HG02885 (cell line): ENCODE data around the gene TET1.
"Not testable (repeated sequence)": the region's sequence is repeated elsewhere in the genome, so short reads cannot be mapped to it uniquely, and the experiment has no call there.

Experiments
- ATAC-seq: cut with Tn5 transposase; IDR thresholded peaks from one replicate; pipeline ENCODE4 v1.9.1; 2021; ENCODE audit warnings: mild to moderate bottlenecking; ENCODE audit not compliant: unreplicated experiment, poor library complexity

TET1 gene

DNA sequence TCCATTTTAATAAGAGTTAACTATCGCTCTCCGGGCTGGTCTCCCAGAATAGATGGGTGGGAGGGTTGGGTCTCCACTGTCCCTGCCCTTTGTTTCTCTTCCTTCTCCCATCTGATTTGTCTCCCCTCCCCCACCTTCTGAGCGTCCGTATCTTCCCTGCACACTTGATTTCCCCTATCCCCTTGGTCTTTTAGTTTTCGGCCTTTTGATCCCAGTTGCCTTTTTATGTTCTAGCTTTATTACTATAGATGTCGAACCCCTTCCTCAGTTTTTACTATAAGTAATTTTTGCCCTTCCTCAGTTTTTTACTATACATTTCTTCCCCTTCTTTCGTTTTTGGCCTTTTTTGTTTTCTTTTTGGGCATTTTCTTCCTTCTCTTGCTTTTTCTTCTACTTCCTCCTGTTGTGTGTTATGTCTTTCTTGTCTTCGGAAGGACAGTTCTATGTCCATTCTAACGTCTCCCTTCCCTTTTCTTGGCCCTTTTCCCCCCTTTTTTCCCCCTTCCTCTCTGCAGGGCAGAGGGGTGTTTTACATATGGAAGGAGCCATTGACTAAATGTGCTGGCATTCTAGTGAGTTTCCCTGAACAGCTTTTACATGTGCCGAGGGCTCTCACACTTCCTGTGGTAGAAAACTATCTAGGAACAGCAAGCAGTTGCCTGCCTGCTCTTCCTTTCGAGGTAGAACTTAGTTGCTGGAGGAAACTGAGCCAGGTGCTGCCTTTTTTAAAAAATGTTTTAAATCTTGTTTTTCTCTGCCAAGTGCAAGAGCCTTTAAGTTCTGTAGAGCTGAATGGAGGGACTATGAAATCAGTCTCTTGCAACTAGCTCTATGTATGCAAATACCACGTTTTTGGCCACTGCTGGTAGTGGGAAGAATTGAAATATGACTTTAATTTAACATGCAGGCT lies 2.8 kb downstream of the TET1 start:
- ATAC-seq, result no peak

DNA sequence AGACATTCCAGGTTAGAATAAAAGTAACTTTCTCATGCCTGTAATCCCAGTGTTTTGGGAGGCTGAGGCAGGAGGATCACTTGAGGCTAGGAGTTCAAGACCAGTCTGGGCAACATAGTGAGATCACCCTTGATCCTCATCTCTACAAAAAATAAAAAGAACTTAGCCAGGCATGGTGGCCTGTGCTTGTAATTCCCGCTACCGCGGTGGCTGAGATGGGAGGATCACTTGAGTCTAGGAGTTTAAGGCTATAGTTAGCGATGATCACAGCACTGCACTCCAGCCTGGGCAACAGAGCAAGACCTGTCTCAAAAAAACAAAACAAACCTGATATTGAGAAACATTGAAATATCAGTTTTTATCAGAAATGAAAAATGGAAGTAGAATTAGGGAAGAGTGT lies 4.6 kb downstream of the TET1 start:
- ATAC-seq, result no peak

DNA sequence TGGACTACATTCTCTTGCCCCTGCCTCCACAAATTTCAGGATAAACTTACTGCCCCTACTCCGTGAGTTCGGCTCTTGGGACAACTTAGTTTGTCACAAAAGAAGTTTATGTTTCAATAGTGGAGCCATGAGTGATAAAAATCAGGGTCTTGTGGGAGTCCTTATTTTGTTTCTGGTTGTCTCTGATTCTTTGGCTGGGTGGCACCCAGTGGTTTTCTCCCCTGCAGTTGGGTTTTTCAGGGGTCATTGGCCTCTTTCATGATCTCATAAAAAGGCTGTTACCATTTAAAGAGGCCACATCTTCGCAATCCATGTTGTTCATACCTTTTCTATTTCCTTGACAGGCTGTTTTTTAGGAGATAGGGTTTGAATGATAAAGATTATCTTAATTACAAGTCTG lies 5.5 kb downstream of the TET1 start:
- ATAC-seq, result no peak

DNA sequence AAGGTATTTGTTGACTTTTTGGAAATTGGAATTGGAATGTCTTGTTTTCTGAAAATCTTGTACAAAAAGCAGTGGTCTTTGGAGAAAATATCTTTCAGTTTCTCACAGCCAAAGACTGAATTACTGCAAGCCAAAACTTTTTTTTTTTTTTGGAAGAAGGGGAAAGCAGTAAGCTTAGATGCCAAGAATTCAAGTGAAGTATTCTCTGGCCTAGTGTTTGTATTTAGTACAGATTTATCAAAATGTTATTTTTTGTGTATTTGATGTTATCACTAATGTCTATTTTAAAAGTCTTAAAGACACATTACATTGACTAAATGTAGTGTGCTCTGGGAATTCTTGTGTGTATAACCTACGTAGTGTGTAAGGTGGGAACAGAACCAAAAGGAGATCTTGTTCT lies 6.2 kb downstream of the TET1 start:
- no peak for ATAC-seq

DNA sequence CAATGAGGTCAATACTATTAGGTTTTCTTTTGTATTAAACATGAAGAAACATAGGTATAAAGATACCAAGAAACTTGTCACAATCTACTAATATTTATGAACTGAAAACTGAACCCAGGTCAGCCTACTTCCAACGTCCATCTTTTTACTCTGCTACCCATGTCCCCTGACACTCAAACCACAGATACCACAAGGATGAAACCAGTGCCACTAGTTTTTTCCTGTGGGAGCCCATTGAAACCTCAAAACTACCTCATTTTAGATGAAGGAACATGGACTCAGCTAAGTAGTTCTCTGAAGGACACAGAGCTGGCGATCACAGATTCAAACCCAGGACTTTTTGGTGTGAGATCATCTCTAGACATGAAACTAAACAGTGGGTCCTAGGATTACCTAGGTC lies 6.8 kb downstream of the TET1 start:
- no peak for ATAC-seq

DNA sequence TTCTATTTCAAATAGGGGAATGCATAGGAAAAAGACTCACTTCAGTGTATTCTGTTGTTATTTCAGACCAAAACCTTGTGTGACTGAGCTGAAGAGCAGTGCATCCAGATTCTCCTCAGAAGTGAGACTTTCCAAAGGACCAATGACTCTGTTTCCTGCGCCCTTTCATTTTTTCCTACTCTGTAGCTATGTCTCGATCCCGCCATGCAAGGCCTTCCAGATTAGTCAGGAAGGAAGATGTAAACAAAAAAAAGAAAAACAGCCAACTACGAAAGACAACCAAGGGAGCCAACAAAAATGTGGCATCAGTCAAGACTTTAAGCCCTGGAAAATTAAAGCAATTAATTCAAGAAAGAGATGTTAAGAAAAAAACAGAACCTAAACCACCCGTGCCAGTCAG lies 12.0 kb downstream of the TET1 start:
- ATAC-seq, result no peak

DNA sequence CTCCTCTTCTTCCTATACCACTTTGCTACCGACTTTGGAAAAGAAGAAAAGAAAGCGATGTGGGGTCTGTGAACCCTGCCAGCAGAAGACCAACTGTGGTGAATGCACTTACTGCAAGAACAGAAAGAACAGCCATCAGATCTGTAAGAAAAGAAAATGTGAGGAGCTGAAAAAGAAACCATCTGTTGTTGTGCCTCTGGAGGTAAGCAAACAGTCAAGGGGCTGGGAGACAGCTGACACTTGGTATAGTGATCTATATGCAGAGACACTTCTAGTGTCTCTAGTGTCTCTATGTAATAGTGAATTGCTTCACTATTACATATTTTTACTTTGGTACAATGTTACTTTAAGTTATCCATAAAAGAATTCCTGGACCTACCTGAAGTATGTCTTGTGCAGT lies 13.9 kb downstream of the TET1 start:
- no peak for ATAC-seq

DNA sequence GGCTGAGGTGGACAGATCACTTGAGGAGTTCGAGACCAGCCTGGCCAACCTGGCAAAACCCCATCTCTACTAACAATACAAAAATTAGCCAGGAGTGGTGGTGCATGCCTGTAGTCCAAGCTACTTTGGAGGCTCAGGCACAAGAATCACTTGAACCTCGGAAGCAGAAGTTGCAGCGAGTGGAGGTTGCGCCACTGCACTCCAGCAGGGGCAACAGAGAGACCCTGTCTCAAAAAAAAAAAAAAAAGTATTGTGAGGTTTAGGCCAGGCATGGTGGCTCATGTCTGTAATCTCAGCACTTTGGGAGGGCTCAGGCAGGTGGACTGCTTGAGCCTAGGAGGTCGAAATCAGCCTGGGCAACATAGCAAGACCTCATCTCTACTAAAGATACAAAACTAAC lies 16.0 kb downstream of the TET1 start:
- no peak for ATAC-seq

DNA sequence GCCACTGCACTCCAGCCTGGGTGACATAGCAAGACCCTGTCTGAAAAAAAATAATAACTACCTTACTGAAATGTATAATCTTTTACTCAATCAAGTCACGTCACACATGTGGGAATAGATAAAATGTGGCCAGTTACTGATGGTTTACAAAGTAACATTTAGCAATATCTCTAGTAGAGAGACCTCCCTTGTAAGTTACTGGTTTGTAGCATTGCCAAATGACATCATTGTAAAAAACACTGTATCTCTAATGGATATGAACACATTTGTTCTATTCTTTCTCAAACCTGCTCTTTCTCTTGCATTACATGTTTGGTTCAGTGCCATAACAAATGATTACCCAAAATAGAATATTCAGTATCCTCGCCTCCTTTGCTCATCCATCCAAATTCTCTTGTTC lies 18.8 kb downstream of the TET1 start:
- ATAC-seq, result no peak

DNA sequence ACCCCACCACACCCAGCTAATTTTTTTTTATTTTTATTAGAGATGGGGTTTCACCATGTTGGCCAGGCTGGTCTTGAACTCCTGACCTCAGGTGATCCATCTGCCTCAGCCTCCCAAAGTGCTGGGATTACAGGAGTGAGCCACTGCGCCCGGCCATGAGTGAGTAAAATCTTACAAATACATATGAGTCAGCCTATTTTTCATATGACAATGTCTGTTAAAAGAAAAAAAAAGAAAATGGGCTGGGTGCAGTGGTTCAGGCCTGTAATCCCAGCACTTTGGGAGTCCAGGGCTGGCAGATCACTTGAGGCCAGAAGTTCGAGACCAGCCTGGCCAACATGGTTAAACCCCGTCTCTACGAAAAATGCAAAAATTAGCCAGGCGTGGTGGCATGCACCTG lies 24.1 kb downstream of the TET1 start:
- ATAC-seq, result not testable (repeated sequence)

DNA sequence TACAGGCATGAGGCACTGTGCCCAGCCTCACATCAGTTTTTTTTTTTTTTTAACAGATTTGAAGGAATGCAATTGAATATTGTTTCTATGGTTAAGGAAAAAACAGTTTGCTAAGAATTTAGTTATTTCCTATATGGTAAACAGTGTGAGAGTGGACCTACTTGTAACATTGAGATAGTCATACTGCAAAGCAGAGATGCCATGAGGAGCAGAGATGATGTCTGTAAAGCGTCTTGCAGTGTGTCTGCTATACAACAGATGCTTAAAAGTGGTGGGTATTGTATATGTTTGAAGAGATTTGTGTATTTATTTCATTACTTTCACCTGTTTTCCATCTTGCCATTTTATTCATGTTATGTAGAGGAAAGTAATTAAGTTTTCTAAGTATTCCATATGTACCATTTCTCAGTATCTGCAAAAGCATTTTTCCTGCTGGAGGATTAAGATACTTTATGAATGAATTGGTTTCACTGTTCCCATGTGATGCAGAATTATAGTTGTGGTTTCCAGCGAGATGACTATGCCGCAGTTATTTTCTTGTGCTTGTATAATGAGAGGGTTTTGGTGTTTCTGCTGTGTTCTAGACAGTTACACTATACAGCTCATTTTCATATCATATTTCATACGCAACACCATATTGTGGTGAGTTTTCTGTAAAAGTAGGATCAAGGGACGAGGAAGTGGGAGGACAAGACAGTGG lies 26.6 kb downstream of the TET1 start:
- no peak for ATAC-seq

DNA sequence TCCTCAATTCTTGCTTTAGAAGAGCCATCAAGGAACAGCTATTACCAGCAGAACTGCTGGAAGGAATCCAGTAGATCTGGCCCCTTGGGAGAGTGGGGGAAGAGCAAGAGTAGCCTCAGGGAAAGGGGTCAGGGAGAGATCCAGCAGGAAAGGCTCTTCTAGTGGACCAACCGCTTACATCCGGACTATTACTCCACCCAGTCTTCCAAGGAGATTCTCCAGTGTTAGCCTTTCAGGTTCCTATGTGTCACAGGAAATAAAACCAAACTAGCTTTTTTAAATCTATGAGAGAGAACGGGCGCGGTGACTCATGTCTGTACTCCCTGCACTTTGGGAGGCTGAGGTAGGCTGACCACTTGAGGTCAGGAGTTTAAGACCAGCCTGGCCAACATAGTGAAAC lies 34.3 kb downstream of the TET1 start:
- no peak for ATAC-seq

DNA sequence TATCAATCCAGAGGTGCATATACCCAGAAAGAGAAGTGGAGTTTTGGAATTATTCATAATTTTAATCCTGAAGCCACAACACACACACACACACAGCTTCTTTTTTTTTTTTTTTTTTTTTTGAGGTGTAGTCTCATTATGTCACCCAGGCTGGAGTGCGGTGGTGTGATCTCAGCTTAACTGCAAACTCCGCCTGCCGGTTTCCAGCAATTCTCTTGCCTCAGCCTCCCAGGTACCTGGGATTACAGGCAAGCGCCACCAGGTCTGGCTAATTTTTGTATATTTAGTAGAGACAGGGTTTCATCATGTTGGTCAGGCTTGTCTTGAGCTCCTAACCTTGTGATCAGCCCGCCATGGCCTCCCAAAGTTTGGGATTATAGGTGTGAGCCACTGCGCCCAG lies 35.4 kb downstream of the TET1 start:
- ATAC-seq, result no peak

DNA sequence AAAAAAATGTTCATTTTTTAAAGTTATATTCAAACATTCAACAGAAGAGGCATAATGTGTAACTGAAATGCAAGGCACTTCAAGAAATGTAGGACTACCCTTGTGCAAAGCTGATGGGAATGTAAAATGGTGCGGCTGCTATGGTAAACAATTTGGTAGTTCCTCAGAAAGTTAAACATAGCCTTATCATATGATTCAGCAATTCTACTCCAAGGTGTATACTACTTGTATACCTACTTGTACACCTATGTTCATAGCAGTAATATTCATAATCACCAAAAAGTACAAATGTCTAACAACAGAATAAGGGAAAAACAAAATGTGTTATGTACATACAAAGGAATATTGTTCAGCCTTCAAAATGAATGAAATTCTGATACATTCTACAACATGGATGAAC lies 37.3 kb downstream of the TET1 start:
- ATAC-seq, result no peak

DNA sequence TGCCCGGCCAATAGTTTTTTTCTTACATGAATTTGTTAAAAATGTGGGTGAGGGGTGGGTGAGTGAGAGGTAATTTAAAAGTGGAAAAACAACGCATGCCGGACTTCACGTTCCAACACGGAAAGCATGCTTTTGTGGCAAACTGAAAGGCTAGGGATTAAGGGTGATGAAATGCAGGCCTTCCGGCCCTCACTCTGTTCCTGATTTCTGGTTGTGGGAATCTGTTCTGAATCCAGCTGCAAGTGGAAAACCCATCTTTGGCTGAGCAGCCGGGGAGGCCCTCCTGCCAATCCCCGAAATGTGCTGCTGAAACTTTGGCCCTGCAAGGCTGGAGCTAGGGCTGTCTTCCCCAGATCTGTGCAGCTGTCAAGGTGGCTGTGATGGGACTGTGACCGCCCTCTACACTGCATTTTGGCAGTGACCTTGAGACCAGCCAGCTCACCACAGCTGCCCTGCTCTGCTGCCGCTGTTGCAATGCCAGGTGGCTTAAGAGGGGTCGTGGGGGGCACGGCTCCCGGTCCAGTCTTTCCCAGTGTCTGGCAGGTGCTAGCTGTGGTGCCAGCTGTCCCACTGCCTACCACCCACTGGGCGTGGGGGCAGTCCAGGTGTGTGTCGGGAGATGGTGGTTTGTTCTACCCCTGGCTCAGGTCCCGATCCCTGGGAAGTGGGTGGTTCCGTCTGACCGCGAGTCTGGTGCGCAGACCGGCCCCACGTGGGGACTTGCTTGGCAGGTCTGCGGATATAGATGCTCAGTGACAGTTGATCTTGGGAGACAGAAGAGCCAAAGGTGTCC lies 39.0 kb downstream of the TET1 start:
- no peak for ATAC-seq

DNA sequence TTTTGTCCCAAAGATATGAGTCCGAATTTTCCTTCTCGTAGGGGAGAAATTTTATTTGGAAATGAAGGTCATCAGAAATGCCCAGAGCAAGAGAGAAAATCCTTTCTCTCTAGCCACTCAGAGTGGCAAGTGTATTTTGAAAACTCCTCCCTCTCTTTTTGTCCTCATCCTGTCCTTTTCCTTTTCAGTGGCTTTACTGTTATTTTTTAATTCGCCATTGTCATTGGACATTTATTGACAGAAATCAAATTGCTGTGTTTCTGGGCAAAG lies 39.6 kb downstream of the TET1 start:
- no peak for ATAC-seq

DNA sequence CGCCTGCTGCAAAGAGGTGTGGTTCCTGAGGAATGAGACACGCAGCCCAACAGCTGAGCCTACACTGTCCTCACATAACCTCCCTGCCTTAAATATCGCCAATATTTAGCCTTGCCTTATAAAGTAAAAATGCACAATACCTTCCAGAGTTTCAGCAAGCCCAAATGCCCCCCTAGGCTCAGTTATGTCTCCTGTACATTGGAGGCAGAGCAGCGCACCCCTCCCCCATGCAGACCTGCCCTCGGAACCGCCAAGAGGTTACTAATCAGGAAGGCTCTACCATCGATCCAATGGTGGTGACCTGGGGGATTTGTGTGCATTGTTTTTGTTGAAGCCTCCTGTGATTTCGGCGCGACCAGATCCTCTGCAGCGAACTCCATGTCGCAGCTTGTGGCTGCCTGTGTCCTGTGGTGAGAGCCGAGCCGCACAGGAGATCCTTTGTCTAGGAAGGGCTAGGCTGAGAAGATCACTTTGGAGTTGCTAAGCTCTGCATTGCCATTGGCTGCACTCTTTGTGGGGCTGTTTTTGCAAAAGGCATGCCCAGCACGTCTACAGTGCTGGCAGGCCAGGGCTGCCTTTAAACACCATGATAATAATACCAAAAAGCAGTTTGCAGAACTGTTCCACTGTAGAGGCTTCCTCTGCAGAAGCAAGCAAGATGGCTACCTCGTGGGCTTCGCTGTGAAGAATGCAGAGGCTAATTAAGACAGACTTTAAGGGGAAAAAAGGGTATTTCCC lies 40.1 kb downstream of the TET1 start:
- peak; percentile 91 for ATAC-seq

DNA sequence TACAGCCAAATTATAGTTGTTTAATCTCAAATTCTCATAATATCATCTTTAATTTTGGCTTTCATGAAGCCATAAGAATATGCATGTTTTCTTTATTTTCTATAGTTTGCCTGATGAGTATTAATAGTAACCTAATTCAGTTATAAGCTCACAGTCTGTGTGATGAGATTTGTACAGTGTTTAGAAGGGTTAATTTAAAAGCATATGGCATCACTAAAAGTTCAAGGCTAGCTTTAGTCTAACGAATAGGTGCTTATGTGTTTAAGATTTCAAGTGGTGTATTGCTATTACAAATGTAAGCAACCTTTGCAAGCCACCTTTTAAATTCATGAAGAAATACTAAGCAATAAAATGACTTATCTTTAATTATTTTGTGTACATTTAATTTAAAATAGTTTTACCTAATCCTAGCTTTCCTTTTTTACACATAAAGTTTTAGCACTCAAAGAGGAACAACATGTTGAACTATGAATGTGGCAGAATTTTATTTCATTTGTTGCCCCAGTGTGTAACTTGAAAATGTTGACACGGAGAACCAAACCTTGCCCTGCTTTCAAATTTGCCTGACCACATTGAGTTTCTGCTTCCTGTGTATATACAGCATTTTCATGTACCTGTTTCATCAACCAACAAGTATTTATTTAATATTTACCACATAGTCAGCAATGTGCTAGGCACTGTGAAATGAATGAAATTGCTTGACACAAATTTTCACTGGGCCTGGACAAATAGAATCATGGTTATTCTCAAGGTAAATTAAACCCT lies 41.5 kb downstream of the TET1 start:
- ATAC-seq, result no peak

DNA sequence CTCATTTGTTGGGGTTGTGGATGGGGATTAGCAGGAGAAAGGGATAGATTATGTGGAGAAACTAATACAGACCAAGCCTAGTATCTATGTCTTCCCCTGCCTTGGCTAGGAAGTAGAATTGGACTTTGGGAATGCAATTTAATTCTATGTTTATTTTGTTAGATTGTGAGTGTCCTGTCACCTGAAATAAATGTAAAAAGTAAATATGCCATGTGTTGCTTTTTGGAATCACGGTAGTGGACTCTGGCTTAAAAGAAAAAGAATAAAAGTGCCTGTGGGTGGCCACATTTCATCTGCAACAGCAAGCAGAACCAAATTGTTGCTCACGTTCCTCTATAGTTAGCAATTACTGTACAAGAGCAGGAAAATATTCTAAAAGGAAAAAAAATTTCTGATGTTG lies 42.3 kb downstream of the TET1 start:
- no peak for ATAC-seq

DNA sequence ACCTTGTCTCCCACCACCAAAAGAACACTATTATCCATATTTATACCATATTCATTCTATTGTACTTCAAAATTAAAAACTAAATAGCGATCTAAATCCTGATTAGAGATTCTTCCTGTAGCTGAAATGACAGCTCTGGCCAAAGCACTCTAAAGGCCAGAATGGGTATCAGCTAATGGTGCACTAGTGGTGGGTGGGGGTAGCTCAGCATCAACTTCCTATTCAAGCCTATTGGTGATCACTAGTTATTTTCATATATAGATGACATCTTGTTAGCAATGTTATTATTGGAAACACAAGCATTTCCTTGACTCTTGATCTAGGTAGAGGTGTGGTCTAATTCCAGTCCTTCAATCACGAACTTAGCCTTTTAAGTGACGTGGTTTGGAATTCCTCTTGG lies 43.6 kb downstream of the TET1 start:
- ATAC-seq, result no peak
